Left renal pelvis (tissue), 4 donors: ENCODE measurements around the gene TMEM164. TPM values are rescaled to one million over a fixed set of nuclear protein-coding genes. Genes with fewer than 3 reads are reported as not detected.

Experiments used
- DNase-seq, 4 donors: peaks; one replicate each; pipeline ENCODE4 v3.0.0-alpha.2; 2013; ENCODE audit warnings: low read depth in 4 of 4, low spot score in 3 of 4
- polyA plus RNA-seq, 4 donors: library from polyadenylated mRNA; unstranded; fragments of 120-200 nt; gene quantifications; one replicate each; pipeline ENCODE4 v1.2.1, GENCODE V29; 2013; ENCODE audit not compliant: insufficient read length in 4 of 4

TMEM164 gene
- polyA plus RNA-seq, 4 donors, result 12.4 to 41.4 (median 37.9) TPM

DNA sequence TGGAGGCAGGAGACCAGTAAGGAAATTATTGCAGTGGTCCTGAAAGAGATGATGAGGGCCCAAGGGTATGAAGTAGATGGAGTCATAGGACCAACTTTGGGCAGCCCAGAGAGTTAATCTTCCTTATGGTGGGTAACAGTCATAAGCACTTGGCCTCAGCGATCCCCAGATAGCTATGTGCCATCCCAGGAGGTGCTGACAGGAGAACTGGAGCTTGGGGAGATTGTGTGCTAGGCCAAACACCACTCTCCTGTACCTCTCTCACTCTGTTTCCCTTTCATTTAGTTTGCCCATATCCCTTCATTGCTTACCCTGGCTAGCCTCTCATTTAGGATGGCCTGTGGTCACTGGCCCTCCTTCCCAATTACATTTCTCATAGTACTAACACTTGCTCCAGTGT is 60.0 kb downstream of the TMEM164 start:
- DNase-seq, result no peak

GRCh38 chrX:110066488-110067225 is 63.7 kb downstream of the TMEM164 start:
- DNase-seq, result no peak

DNA sequence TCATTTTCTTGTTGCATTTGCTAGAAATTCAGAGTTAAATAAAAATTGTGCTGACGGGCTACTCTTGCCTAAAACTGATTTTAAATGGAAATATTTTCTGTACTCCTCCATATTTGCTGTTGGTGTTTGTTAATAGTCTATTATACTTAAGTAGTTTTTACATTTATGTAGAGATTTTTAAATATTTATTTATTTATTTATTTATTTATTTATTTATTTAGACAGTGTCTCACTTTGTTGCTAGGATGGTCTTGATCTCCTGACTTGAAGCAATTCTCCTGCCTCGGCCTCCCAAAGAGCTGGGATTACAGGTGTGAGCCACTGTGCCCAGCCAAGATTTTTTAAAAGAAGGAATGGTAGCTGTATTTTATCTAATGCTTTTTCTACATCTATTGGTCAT is 68.1 kb downstream of the TMEM164 start:
- DNase-seq, result no peak

GRCh38 chrX:110081320-110081719 is 78.4 kb downstream of the TMEM164 start:
- DNase-seq, result no peak

DNA sequence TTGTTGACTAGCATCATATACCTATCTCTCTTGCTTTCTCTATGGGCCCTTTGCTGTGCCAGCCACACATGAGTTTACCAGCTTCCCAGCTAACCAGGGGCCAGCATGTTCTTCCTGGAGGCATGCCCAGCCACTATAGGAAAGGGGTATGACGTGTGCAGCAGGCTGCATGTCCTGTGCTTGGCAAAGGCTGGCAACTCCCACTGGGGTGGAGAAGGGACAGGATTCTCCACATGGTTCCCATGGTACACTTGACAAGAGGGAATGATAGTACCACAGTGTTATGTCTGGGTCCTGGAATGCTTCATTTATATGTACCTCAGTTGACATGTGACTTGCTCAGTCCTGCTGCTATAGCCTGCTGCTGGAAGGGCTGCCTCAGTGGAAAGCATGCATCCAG is 78.8 kb downstream of the TMEM164 start:
- no peak for DNase-seq

- no peak for DNase-seq
Measured at GRCh38 chrX:110082161-110082560, 79.2 kb downstream of the TMEM164 start.

GRCh38 chrX:110086162-110086915 is 83.4 kb downstream of the TMEM164 start:
- DNase-seq, result no peak

GRCh38 chrX:110086916-110087484 is 84.1 kb downstream of the TMEM164 start:
- DNase-seq, result no peak

- DNase-seq, result no peak
Measured at GRCh38 chrX:110087485-110088356, 84.8 kb downstream of the TMEM164 start.

DNA sequence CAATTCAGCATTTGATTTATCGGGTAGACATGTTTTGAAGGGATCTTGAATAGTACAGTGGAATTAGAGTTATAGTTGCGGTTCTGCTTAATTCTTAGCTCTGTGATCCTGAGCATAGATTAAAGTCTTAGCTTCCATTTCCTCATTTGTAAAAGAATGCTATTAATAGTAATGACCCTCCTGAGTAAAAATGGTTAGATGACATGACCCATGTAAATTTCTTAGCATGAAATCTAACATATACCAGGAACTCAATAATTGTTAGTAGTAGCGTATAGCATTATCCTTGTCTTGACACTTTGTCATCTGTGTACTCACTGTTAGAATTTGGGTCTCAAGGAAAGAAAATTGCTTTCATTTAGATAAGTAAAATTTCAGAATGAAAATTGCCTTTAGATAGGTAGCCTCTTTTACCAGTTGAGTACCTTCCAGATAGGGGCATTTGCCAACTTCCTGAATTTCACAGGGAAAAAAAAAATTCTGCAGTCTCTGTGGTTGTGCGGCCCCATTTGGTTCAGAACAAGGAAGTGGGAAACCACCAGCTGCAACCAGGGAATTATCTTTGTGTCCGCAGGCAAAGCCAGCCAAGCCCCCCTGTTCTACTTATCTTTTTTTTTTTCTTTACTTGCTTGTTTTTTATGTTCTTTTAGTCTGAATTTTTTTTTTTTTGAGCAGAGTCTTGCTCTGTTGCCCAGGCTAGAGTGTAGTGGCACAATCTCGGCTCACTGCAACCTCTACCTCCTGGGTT is 86.9 kb downstream of the TMEM164 start:
- no peak for DNase-seq

GRCh38 chrX:110097920-110098319 is 95.0 kb downstream of the TMEM164 start:
- DNase-seq, result no peak

- no peak for DNase-seq
Measured at GRCh38 chrX:110103344-110103743, 100.4 kb downstream of the TMEM164 start.

GRCh38 chrX:110104078-110104477 is 101.2 kb downstream of the TMEM164 start:
- no peak for DNase-seq

GRCh38 chrX:110108381-110108821 is 105.5 kb downstream of the TMEM164 start:
- DNase-seq, result no peak

GRCh38 chrX:110114260-110114776 is 111.4 kb downstream of the TMEM164 start:
- no peak for DNase-seq

DNA sequence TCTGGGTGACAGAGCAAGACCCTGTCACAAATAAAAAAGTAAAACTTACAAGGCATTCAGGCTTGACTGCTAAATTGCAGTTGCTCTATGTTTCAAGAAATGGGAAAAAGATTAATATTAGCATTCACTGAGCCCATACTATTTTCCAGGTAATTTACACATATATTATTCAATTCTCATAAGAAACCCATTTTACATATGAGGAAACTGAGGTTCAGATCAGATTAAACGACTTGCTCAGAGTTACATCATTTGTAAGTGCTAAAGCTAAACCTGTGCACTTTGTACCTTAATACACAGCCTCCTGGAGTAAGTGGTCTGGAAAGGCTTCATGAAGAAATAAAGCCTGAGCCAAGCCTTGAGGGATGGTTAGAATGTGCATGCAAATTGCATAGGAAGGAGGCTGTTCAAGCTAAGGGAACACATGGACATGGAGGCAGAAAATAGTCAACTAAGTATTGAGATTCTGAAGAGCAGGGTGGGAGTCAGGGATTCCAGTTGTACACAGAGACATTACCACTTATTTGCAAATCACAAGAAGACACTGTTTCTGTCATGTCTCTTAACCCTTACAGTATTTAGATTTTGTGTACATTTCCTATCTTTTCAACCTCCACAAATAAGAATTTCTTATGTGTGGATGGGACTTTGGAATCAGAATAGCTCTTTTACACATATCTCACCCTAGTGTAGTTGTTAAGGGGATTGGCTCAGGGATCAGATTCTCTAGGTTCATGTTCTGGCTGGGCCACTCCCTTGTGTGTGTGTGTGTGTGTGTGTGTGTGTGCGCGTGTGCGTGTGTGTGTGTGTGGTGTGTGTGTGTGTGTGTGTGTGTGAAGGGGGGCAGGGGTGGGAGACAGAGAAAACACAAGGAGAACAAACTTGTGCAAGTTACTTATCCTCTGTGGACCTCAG is 113.4 kb downstream of the TMEM164 start:
- DNase-seq, result no peak

DNA sequence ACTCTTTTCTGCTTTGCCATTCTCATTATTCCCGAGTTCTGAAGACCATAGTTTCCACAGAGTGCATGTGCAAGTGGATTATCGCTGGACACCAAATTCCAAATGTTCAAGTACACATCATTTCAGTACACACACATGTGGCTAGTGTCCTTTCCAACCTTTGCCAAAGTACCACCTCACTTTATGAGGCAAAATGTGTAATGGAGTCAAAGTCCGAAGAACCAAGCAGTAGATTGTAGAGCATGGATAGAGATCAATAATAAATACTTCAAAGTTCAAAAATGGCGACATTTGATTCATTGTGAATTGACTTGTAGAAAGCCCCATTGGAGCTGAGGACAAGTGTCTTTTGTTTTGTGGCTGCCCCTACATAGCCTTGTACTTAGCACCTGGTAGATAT is 115.6 kb downstream of the TMEM164 start:
- DNase-seq, result no peak

GRCh38 chrX:110119480-110119879 is 116.6 kb downstream of the TMEM164 start:
- no peak for DNase-seq

GRCh38 chrX:110120025-110120424 is 117.1 kb downstream of the TMEM164 start:
- no peak for DNase-seq
